GM23338 (cell line): ENCODE results near the gene CAMSAP3.

Experiments
- EZH2 ChIP-seq: fragments of 200-600 bp; sonication (generic); IDR thresholded peaks from one replicate; pipeline ENCODE4 v1.8.0; 2017; ENCODE audit warnings: antibody characterized with exemption, mild to moderate bottlenecking, low read depth; ENCODE audit not compliant: unreplicated experiment
- TF ChIP-seq, protein P1 (sequence below), 2 experiments: fragments of 200-600 bp in 1 of 2; sonication (generic) in 1 of 2; conservative IDR thresholded peaks; 2 replicates each; pipeline versions ENCODE4 v1.5.1 to v1.6.1; 2016 to 2017; ENCODE audit warnings: antibody characterized with exemption in 2 of 2, low read depth in 2 of 2, mild to moderate bottlenecking in 2 of 2, moderate library complexity in 1 of 2
- TF ChIP-seq, protein P2 (sequence below): IDR thresholded peaks from one replicate; pipeline ENCODE4 v1.6.1; 2018; ENCODE audit warnings: antibody characterized with exemption; ENCODE audit not compliant: unreplicated experiment

DNA sequence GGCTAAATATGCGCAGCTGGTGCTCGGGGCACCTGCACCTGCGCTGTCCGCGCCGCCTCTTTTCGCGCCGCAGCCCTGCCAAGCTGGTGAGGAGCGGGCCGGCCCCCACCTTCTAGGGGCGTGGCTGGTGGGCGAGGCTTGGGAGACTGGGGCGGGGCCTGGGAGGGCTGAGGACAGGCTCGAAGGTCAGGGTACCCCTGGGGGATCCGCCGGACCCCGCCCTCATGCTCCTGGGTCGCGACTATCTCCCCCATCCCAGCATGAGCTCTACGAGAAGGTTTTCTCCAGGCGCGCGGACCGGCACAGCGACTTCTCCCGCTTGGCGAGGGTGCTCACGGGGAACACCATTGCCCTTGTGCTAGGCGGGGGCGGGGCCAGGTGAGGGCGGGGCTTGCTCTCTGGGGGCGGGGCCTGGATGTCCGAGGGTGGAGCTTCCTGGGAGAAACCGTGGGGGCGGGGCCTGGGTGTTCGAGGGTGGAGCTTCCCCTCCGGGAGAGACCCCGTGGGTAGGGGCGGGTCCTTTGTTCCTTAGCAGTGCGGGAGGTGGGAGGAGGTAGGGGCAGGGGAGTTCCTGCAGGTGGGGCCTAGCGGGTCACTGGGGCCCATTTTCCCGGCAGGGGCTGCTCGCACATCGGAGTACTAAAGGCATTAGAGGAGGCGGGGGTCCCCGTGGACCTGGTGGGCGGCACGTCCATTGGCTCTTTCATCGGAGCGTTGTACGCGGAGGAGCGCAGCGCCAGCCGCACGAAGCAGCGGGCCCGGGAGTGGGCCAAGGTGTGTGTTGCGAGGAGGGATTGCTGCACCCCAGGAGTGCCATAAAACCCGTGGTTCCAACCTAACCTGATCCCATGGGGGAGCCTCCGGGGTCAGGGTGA is 40.4 kb upstream of the CAMSAP3 start:
- TF ChIP-seq, protein P1, sequence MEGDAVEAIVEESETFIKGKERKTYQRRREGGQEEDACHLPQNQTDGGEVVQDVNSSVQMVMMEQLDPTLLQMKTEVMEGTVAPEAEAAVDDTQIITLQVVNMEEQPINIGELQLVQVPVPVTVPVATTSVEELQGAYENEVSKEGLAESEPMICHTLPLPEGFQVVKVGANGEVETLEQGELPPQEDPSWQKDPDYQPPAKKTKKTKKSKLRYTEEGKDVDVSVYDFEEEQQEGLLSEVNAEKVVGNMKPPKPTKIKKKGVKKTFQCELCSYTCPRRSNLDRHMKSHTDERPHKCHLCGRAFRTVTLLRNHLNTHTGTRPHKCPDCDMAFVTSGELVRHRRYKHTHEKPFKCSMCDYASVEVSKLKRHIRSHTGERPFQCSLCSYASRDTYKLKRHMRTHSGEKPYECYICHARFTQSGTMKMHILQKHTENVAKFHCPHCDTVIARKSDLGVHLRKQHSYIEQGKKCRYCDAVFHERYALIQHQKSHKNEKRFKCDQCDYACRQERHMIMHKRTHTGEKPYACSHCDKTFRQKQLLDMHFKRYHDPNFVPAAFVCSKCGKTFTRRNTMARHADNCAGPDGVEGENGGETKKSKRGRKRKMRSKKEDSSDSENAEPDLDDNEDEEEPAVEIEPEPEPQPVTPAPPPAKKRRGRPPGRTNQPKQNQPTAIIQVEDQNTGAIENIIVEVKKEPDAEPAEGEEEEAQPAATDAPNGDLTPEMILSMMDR (conservative IDR thresholded peaks at IDR 0.05; ENCODE audit: low read depth in 2 of 2), result no peak
- TF ChIP-seq, protein P2, sequence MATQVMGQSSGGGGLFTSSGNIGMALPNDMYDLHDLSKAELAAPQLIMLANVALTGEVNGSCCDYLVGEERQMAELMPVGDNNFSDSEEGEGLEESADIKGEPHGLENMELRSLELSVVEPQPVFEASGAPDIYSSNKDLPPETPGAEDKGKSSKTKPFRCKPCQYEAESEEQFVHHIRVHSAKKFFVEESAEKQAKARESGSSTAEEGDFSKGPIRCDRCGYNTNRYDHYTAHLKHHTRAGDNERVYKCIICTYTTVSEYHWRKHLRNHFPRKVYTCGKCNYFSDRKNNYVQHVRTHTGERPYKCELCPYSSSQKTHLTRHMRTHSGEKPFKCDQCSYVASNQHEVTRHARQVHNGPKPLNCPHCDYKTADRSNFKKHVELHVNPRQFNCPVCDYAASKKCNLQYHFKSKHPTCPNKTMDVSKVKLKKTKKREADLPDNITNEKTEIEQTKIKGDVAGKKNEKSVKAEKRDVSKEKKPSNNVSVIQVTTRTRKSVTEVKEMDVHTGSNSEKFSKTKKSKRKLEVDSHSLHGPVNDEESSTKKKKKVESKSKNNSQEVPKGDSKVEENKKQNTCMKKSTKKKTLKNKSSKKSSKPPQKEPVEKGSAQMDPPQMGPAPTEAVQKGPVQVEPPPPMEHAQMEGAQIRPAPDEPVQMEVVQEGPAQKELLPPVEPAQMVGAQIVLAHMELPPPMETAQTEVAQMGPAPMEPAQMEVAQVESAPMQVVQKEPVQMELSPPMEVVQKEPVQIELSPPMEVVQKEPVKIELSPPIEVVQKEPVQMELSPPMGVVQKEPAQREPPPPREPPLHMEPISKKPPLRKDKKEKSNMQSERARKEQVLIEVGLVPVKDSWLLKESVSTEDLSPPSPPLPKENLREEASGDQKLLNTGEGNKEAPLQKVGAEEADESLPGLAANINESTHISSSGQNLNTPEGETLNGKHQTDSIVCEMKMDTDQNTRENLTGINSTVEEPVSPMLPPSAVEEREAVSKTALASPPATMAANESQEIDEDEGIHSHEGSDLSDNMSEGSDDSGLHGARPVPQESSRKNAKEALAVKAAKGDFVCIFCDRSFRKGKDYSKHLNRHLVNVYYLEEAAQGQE, result no peak
- no peak for TF ChIP-seq EZH2
